ENCODE data around the gene CENPT. TPM values are rescaled to one million over a fixed set of nuclear protein-coding genes. Genes with fewer than 3 reads are reported as not detected.

CENPT gene
- total and polyA plus RNA-seq, 2 of the 13 experiments (the other 11 are each of a cell fraction or from before 2014, with no cell fraction given): 40.9 to 43.3 TPM

DNA sequence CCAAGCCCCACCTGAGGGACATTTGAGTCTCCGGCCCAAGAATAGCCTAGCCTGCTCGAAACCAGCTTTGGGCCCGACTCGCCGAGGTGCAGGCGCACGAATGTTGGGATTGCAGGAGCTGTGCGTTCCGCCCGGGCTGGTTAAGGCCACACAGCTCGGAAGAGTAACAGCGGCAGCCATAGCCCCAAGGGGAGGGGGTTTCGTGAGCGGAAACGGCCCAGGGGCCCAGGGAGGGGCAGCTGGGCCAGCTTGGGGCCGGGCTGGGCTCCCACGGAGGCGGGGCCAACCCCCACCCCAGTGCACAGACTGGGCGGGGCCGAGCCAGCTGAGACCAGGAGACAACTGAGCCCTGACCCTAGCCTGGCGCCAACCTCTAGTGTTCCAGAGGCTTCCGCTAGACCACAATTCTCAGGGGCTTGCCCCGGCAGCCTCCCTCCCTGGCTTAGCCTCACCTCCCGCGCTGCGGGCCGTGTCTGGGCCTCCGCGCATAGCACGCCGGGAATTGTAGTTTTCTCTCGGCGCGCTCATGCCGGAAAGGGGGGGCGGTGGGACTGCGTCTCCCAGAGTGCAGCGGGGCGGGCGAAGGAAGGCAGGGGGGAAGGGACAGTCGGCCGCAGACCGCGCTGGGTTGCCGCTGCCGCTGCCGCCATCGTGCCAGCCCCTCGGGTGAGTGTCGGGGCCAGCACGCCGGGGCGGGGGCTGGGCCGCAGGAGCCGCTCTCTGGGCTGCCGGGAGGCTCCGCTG lies 1.0 kb downstream of the CENPT start, which contains the start of gene NUTF2 (continued):
- TF ChIP-seq, protein P1, sequence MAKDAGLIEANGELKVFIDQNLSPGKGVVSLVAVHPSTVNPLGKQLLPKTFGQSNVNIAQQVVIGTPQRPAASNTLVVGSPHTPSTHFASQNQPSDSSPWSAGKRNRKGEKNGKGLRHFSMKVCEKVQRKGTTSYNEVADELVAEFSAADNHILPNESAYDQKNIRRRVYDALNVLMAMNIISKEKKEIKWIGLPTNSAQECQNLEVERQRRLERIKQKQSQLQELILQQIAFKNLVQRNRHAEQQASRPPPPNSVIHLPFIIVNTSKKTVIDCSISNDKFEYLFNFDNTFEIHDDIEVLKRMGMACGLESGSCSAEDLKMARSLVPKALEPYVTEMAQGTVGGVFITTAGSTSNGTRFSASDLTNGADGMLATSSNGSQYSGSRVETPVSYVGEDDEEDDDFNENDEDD (CRISPR knock-in tag; IDR thresholded peaks at IDR 0.05; ENCODE audit: borderline replicate concordance): peak; percentile 95
- TF ChIP-seq CCDC6 (CRISPR knock-in tag; IDR thresholded peaks at IDR 0.05): peak; percentile 83
- no peak for TF ChIP-seq FOXP1 (IDR thresholded peaks at IDR 0.05)
- peak; percentile 35; the same call in 1 of the 2 replicates for TF ChIP-seq FOXP1 (CRISPR knock-in tag; IDR thresholded peaks at IDR 0.05)
- TF ChIP-seq ZNF749 (CRISPR knock-in tag; IDR thresholded peaks at IDR 0.05; ENCODE audit: borderline replicate concordance): no peak
- TF ChIP-seq, protein P2, sequence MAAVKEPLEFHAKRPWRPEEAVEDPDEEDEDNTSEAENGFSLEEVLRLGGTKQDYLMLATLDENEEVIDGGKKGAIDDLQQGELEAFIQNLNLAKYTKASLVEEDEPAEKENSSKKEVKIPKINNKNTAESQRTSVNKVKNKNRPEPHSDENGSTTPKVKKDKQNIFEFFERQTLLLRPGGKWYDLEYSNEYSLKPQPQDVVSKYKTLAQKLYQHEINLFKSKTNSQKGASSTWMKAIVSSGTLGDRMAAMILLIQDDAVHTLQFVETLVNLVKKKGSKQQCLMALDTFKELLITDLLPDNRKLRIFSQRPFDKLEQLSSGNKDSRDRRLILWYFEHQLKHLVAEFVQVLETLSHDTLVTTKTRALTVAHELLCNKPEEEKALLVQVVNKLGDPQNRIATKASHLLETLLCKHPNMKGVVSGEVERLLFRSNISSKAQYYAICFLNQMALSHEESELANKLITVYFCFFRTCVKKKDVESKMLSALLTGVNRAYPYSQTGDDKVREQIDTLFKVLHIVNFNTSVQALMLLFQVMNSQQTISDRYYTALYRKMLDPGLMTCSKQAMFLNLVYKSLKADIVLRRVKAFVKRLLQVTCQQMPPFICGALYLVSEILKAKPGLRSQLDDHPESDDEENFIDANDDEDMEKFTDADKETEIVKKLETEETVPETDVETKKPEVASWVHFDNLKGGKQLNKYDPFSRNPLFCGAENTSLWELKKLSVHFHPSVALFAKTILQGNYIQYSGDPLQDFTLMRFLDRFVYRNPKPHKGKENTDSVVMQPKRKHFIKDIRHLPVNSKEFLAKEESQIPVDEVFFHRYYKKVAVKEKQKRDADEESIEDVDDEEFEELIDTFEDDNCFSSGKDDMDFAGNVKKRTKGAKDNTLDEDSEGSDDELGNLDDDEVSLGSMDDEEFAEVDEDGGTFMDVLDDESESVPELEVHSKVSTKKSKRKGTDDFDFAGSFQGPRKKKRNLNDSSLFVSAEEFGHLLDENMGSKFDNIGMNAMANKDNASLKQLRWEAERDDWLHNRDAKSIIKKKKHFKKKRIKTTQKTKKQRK (IDR thresholded peaks at IDR 0.05; ENCODE audit: low read length): no peak
- TF ChIP-seq NCOA2 (CRISPR knock-in tag; IDR thresholded peaks at IDR 0.05): peak; percentile 51; the same call in 1 of the 2 replicates
- TF ChIP-seq, protein P3, sequence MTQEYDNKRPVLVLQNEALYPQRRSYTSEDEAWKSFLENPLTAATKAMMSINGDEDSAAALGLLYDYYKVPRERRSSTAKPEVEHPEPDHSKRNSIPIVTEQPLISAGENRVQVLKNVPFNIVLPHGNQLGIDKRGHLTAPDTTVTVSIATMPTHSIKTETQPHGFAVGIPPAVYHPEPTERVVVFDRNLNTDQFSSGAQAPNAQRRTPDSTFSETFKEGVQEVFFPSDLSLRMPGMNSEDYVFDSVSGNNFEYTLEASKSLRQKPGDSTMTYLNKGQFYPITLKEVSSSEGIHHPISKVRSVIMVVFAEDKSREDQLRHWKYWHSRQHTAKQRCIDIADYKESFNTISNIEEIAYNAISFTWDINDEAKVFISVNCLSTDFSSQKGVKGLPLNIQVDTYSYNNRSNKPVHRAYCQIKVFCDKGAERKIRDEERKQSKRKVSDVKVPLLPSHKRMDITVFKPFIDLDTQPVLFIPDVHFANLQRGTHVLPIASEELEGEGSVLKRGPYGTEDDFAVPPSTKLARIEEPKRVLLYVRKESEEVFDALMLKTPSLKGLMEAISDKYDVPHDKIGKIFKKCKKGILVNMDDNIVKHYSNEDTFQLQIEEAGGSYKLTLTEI (CRISPR knock-in tag; conservative IDR thresholded peaks at IDR 0.05): no peak
- TF ChIP-seq ZNF660 (CRISPR knock-in tag; IDR thresholded peaks at IDR 0.05; ENCODE audit: borderline replicate concordance, low read depth): no peak; the same call in 1 of the 2 replicates
- TF ChIP-seq TGIF2 (CRISPR knock-in tag; IDR thresholded peaks at IDR 0.05): peak; percentile 63; the same call in 1 of the 2 replicates
- peak; percentile 94 for TF ChIP-seq HDAC1 (CRISPR knock-in tag; IDR thresholded peaks at IDR 0.05)
- no peak for TF ChIP-seq IKZF1 (IDR thresholded peaks at IDR 0.05)
- TF ChIP-seq ATF7 (IDR thresholded peaks at IDR 0.05): no peak
- peak; percentile 63; the same call in 1 of the 2 replicates for TF ChIP-seq ATF7 (CRISPR knock-in tag; IDR thresholded peaks at IDR 0.05)
- TF ChIP-seq NFYC (CRISPR knock-in tag; IDR thresholded peaks at IDR 0.05): peak; percentile 50; the same call in 1 of the 2 replicates
- peak; percentile 46 for TF ChIP-seq TBL1XR1 (IDR thresholded peaks at IDR 0.05; ENCODE audit: borderline replicate concordance, low read length, partially characterized antibody)
- TF ChIP-seq KAT2B (IDR thresholded peaks at IDR 0.05; ENCODE audit: borderline replicate concordance, low read depth, low read length): no peak
- peak; percentile 92 for TF ChIP-seq SAP130 (CRISPR knock-in tag; IDR thresholded peaks at IDR 0.05; ENCODE audit: low read depth)
- peak; percentile 87; the same call in 1 of the 2 replicates for TF ChIP-seq ZBTB3 (CRISPR knock-in tag; IDR thresholded peaks at IDR 0.05; ENCODE audit: borderline replicate concordance, low read depth)
- TF ChIP-seq, protein P4, sequence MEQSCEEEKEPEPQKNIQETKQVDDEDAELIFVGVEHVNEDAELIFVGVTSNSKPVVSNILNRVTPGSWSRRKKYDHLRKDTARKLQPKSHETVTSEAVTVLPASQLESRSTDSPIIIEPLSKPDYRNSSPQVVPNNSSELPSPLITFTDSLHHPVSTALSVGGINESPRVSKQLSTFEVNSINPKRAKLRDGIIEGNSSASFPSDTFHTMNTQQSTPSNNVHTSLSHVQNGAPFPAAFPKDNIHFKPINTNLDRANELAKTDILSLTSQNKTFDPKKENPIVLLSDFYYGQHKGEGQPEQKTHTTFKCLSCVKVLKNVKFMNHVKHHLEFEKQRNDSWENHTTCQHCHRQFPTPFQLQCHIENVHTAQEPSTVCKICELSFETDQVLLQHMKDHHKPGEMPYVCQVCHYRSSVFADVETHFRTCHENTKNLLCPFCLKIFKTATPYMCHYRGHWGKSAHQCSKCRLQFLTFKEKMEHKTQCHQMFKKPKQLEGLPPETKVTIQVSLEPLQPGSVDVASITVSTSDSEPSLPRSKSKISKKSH (CRISPR knock-in tag; IDR thresholded peaks at IDR 0.05; ENCODE audit: borderline replicate concordance): no peak; the same call in 1 of the 2 replicates
- TF ChIP-seq ARNT (IDR thresholded peaks at IDR 0.05): no peak
- TF ChIP-seq ZNF12 (CRISPR knock-in tag; IDR thresholded peaks at IDR 0.05): no peak; the same call in 1 of the 2 replicates
- peak; percentile 98 for TF ChIP-seq THAP11 (CRISPR knock-in tag; IDR thresholded peaks at IDR 0.05)
